ENCODE measurements around the gene STAMBP.

- TF ChIP-seq HCFC1 (IDR thresholded peaks at IDR 0.05; ENCODE audit: low read depth, low read length): no peak
- no peak for TF ChIP-seq ZNF324 (CRISPR knock-in tag; IDR thresholded peaks at IDR 0.05)
- no peak for TF ChIP-seq STAT5B (CRISPR knock-in tag; IDR thresholded peaks at IDR 0.05)
These were observed 48.6 kb upstream of the STAMBP start for GRCh38 chr2:73780237-73780582.
